H1 (cell line): Measurements from ENCODE around the gene FBXO47.

Source experiments
- BCL11A ChIP-seq, 2 experiments: IDR thresholded peaks; one replicate each; pipeline ENCODE4 v1.6.1; 2011; ENCODE audit warnings: low read depth in 2 of 2, low read length in 2 of 2, mild to moderate bottlenecking in 2 of 2
- CTCF ChIP-seq, 3 experiments: IDR thresholded peaks; 1 replicate in 2 of 3; 2 replicates in 1 of 3; pipeline versions ENCODE4 v1.5.1 to v1.6.1; 2011; ENCODE audit warnings: low read length in 3 of 3, mild to moderate bottlenecking in 3 of 3, inconsistent platforms in 2 of 3, low read depth in 1 of 3, moderate library complexity in 1 of 3; ENCODE audit not compliant: insufficient read depth in 1 of 3; ENCODE audit errors: control extremely low read depth in 1 of 3
- TCF12 ChIP-seq: IDR thresholded peaks from 2 replicates; pipeline ENCODE4 v1.6.1; 2011; ENCODE audit warnings: low read depth, mild to moderate bottlenecking, low read length

- no peak for TF ChIP-seq TCF12
- TF ChIP-seq CTCF (IDR thresholded peaks at IDR 0.05; ENCODE audit: control extremely low read depth in 1 of 3, insufficient read depth in 1 of 3, low read depth in 1 of 3, low read length in 3 of 3), result no peak
- no peak for TF ChIP-seq BCL11A (IDR thresholded peaks at IDR 0.05; ENCODE audit: low read depth in 2 of 2, low read length in 2 of 2)
Observed at GRCh38 chr17:38889745-38890409, 77.3 kb downstream of the FBXO47 start.
